MM.1S (cell line): ENCODE measurements around the gene FGF14.

Experiments used
- CTCF ChIP-seq: fragments of 300-600 bp; sonication (generic); IDR thresholded peaks from 2 replicates; pipeline ENCODE4 v1.5.1; 2016; ENCODE audit warnings: antibody characterized with exemption, low read length, mixed read lengths
- EZH2phosphoT487 ChIP-seq: fragments of 300-600 bp; sonication (generic); IDR thresholded peaks from 2 replicates; pipeline ENCODE4 v1.6.1; 2018; ENCODE audit warnings: antibody characterized with exemption, low read length

DNA sequence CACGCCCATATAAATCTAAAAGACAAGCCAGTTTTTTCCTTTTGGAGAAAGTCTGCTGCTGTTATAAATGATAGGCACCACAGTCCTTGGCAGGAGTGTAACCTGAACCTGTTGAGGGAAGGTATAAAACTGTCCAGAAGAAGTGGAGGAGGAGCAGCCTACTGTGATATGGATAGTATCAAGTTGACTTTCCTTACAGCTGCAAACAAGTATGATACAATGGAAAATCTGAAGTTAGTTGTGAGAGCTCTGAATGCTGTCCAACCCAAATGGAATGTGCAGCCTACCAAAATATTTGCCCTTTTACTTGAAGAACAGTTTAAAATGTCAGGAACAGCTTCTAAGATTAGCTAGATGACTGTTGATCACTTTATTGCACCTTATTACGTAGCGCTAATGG, 399.6 kb downstream of the FGF14 start:
- TF ChIP-seq CTCF (no peak), EZH2phosphoT487 (no peak)
